ENCODE results near the gene TNIK.
"Not testable (repeated sequence)": the region's sequence is repeated elsewhere in the genome, so short reads cannot be mapped to it uniquely, and the experiment has no call there.

The TNIK gene

GRCh38 chr3:171135549-171135948 lies 324.7 kb downstream of the TNIK start:
- Mint-ChIP-seq H3K27me3 (ENCODE audit: low read depth) (no peaks in the 10 kb centered on the region), H3K36me3 (ENCODE audit: low read depth) (peaks cover 29% of the 10 kb centered on the region), H3K27ac (no peak overlapping the region)

GRCh38 chr3:171133796-171134569 lies 326.2 kb downstream of the TNIK start:
- Mint-ChIP-seq H3K4me3 (no peak overlapping the region), H3K27me3 (ENCODE audit: low read depth) (no peaks in the 10 kb centered on the region), H3K4me1 (ENCODE audit: low read depth) (peaks cover 4% of the 10 kb centered on the region), H3K36me3 (ENCODE audit: low read depth) (peaks cover 39% of the 10 kb centered on the region), H3K9me3 (no peaks in the 10 kb centered on the region), H3K27ac (no peak overlapping the region)

More at GRCh38 chr3:171135549-171135948, 324.7 kb downstream of the TNIK start:
- peaks cover 2% of the 10 kb centered on the region for H3K4me1 Mint-ChIP-seq (ENCODE audit: low read depth)
- H3K9me3 Mint-ChIP-seq: no peaks in the 10 kb centered on the region
- no peak overlapping the region for H3K4me3 Mint-ChIP-seq

DNA sequence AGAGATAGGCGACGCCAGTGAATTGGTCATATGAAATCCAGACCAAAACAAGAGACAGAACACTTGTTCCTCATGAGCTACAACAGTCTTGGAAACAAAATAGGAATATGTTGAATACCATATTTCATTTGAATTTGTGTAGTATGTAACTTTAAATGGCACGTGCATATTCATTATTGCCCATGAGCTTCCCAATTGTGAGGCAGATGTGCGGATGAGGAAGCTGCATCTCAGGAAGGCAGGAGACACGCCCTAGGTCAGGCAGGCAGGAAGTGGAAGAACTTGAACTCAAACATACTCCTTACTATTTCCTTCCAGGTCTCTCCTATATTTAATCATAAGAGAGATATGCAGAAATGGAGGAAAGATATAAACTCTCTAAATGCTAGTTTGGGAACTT lies 326.9 kb downstream of the TNIK start:
- Mint-ChIP-seq H3K27me3 (ENCODE audit: low read depth) (no peaks in the 10 kb centered on the region), H3K4me1 (ENCODE audit: low read depth) (peaks cover 4% of the 10 kb centered on the region), H3K27ac (no peak overlapping the region), H3K36me3 (ENCODE audit: low read depth) (peaks cover 40% of the 10 kb centered on the region), H3K4me3 (no peak overlapping the region), H3K9me3 (no peaks in the 10 kb centered on the region)

- Mint-ChIP-seq H3K36me3 (ENCODE audit: low read depth) (peaks cover 38% of the 10 kb centered on the region), H3K27ac (no peak overlapping the region), H3K4me3 (no peak overlapping the region), H3K4me1 (ENCODE audit: low read depth) (peaks cover 4% of the 10 kb centered on the region), H3K9me3 (no peaks in the 10 kb centered on the region), H3K27me3 (ENCODE audit: low read depth) (no peaks in the 10 kb centered on the region)
These were observed 327.3 kb downstream of the TNIK start for GRCh38 chr3:171132873-171133272.

GRCh38 chr3:171129827-171130226 lies 330.4 kb downstream of the TNIK start:
- Mint-ChIP-seq H3K27ac (no peak overlapping the region), H3K36me3 (ENCODE audit: low read depth) (peaks cover 36% of the 10 kb centered on the region), H3K4me1 (ENCODE audit: low read depth) (peaks cover 4% of the 10 kb centered on the region), H3K9me3 (no peaks in the 10 kb centered on the region), H3K4me3 (no peak overlapping the region), H3K27me3 (ENCODE audit: low read depth) (no peaks in the 10 kb centered on the region)

GRCh38 chr3:171127611-171128010 lies 332.6 kb downstream of the TNIK start:
- peaks cover 48% of the 10 kb centered on the region for H3K36me3 Mint-ChIP-seq (ENCODE audit: low read depth)

DNA sequence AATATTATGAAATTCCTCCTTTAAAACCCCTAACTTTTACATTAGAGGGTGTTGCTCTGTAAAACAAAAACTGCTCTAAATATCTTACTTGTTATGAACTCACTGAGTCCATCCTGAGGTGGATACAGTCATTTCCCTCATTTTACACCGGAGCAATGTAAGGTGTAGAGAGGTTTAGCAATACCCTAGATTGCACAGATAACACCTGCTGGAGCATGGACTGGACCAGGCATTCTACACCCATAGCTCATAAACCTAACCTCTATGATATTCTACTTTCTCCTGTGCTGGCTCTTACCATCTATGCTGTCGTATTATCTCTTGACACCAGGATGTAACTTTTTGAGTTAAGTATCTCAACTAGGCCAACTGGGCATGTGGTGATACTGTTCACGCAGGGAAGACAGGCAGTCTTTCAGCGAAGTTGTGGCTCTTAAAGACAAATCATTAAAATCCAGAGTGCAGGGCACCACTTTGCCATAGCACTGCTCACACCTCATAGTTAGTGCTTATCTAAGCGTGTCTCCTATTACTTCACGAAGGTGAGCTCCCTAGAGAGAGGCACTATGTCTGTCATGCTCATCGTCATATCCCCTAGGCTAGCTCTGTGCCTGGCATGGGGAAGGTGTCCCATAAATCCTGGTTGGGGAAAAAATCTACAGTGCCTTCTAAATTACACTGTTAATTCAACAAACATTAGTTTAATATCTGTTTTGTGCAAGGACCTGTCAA lies 333.6 kb downstream of the TNIK start:
- H3K27ac Mint-ChIP-seq: no peak overlapping the region
- no peaks in the 10 kb centered on the region for H3K27me3 Mint-ChIP-seq (ENCODE audit: low read depth)
- peaks cover 3% of the 10 kb centered on the region for H3K4me1 Mint-ChIP-seq (ENCODE audit: low read depth)
- H3K9me3 Mint-ChIP-seq: no peaks in the 10 kb centered on the region
- H3K36me3 Mint-ChIP-seq (ENCODE audit: low read depth): peaks cover 53% of the 10 kb centered on the region
- H3K4me3 Mint-ChIP-seq: no peak overlapping the region

More at GRCh38 chr3:171127611-171128010, 332.6 kb downstream of the TNIK start:
- H3K27ac Mint-ChIP-seq: no peak overlapping the region
- no peaks in the 10 kb centered on the region for H3K9me3 Mint-ChIP-seq
- no peaks in the 10 kb centered on the region for H3K27me3 Mint-ChIP-seq (ENCODE audit: low read depth)
- no peak overlapping the region for H3K4me3 Mint-ChIP-seq
- H3K4me1 Mint-ChIP-seq (ENCODE audit: low read depth): peaks cover 3% of the 10 kb centered on the region

GRCh38 chr3:171125010-171125409 lies 335.2 kb downstream of the TNIK start:
- Mint-ChIP-seq H3K27ac (no peak overlapping the region), H3K9me3 (no peaks in the 10 kb centered on the region), H3K4me3 (no peak overlapping the region), H3K27me3 (ENCODE audit: low read depth) (no peaks in the 10 kb centered on the region), H3K4me1 (ENCODE audit: low read depth) (peaks cover 3% of the 10 kb centered on the region), H3K36me3 (ENCODE audit: low read depth) (peaks cover 56% of the 10 kb centered on the region)

DNA sequence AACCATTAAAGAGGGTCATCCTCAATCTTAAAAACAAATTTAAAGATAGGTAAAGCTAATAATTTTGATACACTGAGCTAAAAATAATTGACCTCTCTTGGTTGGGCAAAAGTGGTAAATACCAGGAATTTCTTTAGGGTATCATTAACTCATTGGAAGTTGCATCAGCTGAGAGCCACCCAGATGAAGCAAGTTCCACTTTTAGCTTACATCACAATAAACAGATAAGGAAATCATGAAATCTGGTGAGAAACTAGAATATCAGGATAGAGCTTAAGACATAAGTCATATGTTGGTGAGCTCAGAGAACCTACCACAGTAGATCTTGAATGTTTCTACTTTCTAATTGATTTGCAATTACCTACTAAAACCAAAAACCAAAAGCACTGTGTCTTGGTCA lies 336.3 kb downstream of the TNIK start:
- H3K27me3 Mint-ChIP-seq (ENCODE audit: low read depth): no peaks in the 10 kb centered on the region
- H3K36me3 Mint-ChIP-seq (ENCODE audit: low read depth): peaks cover 55% of the 10 kb centered on the region
- H3K4me1 Mint-ChIP-seq (ENCODE audit: low read depth): no peaks in the 10 kb centered on the region
- no peak overlapping the region for H3K4me3 Mint-ChIP-seq
- H3K27ac Mint-ChIP-seq: no peak overlapping the region
- peaks cover 4% of the 10 kb centered on the region for H3K9me3 Mint-ChIP-seq

- H3K36me3 Mint-ChIP-seq (ENCODE audit: low read depth): peaks cover 56% of the 10 kb centered on the region
- H3K4me3 Mint-ChIP-seq: no peak overlapping the region
- H3K27ac Mint-ChIP-seq: no peak overlapping the region
- H3K9me3 Mint-ChIP-seq: peaks cover 4% of the 10 kb centered on the region
- no peaks in the 10 kb centered on the region for H3K4me1 Mint-ChIP-seq (ENCODE audit: low read depth)
- no peaks in the 10 kb centered on the region for H3K27me3 Mint-ChIP-seq (ENCODE audit: low read depth)
These were observed 337.3 kb downstream of the TNIK start for GRCh38 chr3:171122861-171123260.

- peaks cover 4% of the 10 kb centered on the region for H3K9me3 Mint-ChIP-seq
- H3K27ac Mint-ChIP-seq: no peak overlapping the region
- no peak overlapping the region for H3K4me3 Mint-ChIP-seq
- no peaks in the 10 kb centered on the region for H3K27me3 Mint-ChIP-seq (ENCODE audit: low read depth)
- H3K36me3 Mint-ChIP-seq (ENCODE audit: low read depth): peaks cover 58% of the 10 kb centered on the region
- H3K4me1 Mint-ChIP-seq (ENCODE audit: low read depth): no peaks in the 10 kb centered on the region
These were observed 338.0 kb downstream of the TNIK start for GRCh38 chr3:171122240-171122639.

GRCh38 chr3:171121801-171122200 lies 338.4 kb downstream of the TNIK start:
- no peak overlapping the region for H3K4me3 Mint-ChIP-seq
- H3K4me1 Mint-ChIP-seq (ENCODE audit: low read depth): no peaks in the 10 kb centered on the region
- peaks cover 58% of the 10 kb centered on the region for H3K36me3 Mint-ChIP-seq (ENCODE audit: low read depth)
- H3K27me3 Mint-ChIP-seq (ENCODE audit: low read depth): no peaks in the 10 kb centered on the region
- H3K27ac Mint-ChIP-seq: no peak overlapping the region
- peaks cover 4% of the 10 kb centered on the region for H3K9me3 Mint-ChIP-seq

DNA sequence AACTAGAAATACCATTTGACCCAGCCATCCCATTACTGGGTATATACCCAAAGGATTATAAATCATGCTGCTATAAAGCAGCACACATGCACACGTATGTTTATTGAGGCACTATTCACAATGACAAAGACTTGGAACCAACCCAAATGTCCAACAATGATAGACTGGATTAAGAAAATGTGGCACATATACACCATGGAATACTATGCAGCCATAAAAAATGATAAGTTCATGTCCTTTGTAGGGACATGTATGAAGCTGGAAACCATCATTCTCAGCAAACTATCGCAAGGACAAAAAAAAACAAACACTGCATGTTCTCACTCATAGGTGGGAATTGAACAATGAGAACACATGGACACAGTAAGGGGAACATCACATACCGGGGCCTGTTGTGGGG lies 340.8 kb downstream of the TNIK start:
- H3K4me3 Mint-ChIP-seq, H3K9me3 Mint-ChIP-seq: not testable (repeated sequence)

DNA sequence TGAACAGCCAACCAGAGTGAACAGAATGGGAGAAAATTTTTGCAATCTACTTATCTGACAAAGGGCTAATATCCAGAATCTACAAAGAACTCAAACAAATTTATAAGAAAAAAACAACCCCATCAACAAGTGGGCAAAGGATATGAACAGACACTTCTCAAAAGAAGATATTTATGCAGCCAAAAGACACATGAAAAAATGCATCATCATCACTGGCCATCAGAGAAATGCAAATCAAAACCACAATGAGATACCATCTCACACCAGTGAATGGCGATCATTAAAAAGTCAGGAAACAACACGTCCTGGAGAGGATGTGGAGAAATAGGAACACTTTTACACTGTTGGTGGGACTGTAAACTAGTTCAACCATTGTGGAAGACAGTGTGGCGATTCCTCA lies 341.2 kb downstream of the TNIK start:
- H3K9me3 Mint-ChIP-seq; H3K4me3 Mint-ChIP-seq; H3K4me1 Mint-ChIP-seq (ENCODE audit: low read depth); H3K27me3 Mint-ChIP-seq (ENCODE audit: low read depth); H3K27ac Mint-ChIP-seq: not testable (repeated sequence)
- H3K36me3 Mint-ChIP-seq (ENCODE audit: low read depth): peaks cover 47% of the 10 kb centered on the region

More for the DNA sequence above, 340.8 kb downstream of the TNIK start:
- H3K27me3 Mint-ChIP-seq (ENCODE audit: low read depth); H3K27ac Mint-ChIP-seq; H3K4me1 Mint-ChIP-seq (ENCODE audit: low read depth): not testable (repeated sequence)
- peaks cover 49% of the 10 kb centered on the region for H3K36me3 Mint-ChIP-seq (ENCODE audit: low read depth)

- H3K27me3 Mint-ChIP-seq (ENCODE audit: low read depth): no peaks in the 10 kb centered on the region
- no peak overlapping the region for H3K4me3 Mint-ChIP-seq
- H3K36me3 Mint-ChIP-seq (ENCODE audit: low read depth): peaks cover 41% of the 10 kb centered on the region
- no peaks in the 10 kb centered on the region for H3K4me1 Mint-ChIP-seq (ENCODE audit: low read depth)
- no peak overlapping the region for H3K27ac Mint-ChIP-seq
- H3K9me3 Mint-ChIP-seq: peaks cover 4% of the 10 kb centered on the region
These were observed 343.3 kb downstream of the TNIK start for GRCh38 chr3:171116824-171117395.
